SK-N-MC (cell line): ENCODE measurements around the gene NRP2.

Experiments used
- EZH2 ChIP-seq: fragments of 200-600 bp; sonication (generic); IDR thresholded peaks from one replicate; pipeline ENCODE4 v1.6.1; 2017; ENCODE audit warnings: antibody characterized with exemption
- FOXP2 ChIP-seq: optimal IDR thresholded peaks from 2 replicates; pipeline ENCODE3; 2011; ENCODE audit warnings: mild to moderate bottlenecking, moderate library complexity; ENCODE audit not compliant: insufficient read depth; ENCODE audit errors: extremely low read length, control extremely low read depth
- POLR2AphosphoS5 ChIP-seq: IDR thresholded peaks from 2 replicates; pipeline ENCODE4 v1.6.1; 2012; ENCODE audit warnings: mild to moderate bottlenecking, low read depth, low read length, borderline replicate concordance

- TF ChIP-seq POLR2AphosphoS5, result no peak
- TF ChIP-seq EZH2, result no peak
- no peak for TF ChIP-seq FOXP2
Measured at GRCh38 chr2:205689820-205690219, 7.5 kb downstream of the NRP2 start.
